C4-2B (cell line): ENCODE measurements around the gene TERC.

Experiments used
- H3K27ac ChIP-seq: fragments of 450-650 bp; 2 replicates; pipeline ENCODE4 v1.5.1; 2017
- ZFX ChIP-seq: fragments of 450-650 bp; IDR thresholded peaks from 2 replicates; pipeline ENCODE4 v1.6.1; 2017
- TF ChIP-seq, protein P1 (sequence below): fragments of 450-650 bp; conservative IDR thresholded peaks from 2 replicates; pipeline ENCODE4 v1.5.1; 2017; ENCODE audit warnings: mild to moderate bottlenecking

Gene TERC

DNA sequence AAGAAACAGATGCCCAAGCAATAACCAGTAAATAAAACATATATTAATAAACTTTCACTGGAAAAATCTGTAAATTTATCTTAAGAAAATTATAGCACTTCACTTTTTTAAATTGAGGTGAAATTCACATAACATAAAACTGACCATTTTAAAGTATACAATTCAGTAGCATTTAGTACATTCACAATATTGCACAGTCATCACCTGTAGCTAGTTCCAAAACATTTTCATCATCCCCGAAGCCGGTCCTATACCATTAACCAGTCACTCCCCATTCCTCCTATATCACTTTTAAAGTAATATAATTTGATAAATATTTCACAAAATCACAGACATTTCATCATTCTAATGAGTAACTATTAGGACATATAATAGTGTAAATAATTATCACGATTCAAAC lies 39.8 kb upstream of the TERC start:
- TF ChIP-seq ZFX = no peak
- TF ChIP-seq, protein P1, sequence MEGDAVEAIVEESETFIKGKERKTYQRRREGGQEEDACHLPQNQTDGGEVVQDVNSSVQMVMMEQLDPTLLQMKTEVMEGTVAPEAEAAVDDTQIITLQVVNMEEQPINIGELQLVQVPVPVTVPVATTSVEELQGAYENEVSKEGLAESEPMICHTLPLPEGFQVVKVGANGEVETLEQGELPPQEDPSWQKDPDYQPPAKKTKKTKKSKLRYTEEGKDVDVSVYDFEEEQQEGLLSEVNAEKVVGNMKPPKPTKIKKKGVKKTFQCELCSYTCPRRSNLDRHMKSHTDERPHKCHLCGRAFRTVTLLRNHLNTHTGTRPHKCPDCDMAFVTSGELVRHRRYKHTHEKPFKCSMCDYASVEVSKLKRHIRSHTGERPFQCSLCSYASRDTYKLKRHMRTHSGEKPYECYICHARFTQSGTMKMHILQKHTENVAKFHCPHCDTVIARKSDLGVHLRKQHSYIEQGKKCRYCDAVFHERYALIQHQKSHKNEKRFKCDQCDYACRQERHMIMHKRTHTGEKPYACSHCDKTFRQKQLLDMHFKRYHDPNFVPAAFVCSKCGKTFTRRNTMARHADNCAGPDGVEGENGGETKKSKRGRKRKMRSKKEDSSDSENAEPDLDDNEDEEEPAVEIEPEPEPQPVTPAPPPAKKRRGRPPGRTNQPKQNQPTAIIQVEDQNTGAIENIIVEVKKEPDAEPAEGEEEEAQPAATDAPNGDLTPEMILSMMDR = no peak
- no peak overlapping the region for H3K27ac ChIP-seq

GRCh38 chr3:169792359-169792758 lies 27.5 kb upstream of the TERC start:
- TF ChIP-seq ZFX = no peak
- TF ChIP-seq, protein P1 = no peak
- H3K27ac ChIP-seq = no peak overlapping the region

DNA sequence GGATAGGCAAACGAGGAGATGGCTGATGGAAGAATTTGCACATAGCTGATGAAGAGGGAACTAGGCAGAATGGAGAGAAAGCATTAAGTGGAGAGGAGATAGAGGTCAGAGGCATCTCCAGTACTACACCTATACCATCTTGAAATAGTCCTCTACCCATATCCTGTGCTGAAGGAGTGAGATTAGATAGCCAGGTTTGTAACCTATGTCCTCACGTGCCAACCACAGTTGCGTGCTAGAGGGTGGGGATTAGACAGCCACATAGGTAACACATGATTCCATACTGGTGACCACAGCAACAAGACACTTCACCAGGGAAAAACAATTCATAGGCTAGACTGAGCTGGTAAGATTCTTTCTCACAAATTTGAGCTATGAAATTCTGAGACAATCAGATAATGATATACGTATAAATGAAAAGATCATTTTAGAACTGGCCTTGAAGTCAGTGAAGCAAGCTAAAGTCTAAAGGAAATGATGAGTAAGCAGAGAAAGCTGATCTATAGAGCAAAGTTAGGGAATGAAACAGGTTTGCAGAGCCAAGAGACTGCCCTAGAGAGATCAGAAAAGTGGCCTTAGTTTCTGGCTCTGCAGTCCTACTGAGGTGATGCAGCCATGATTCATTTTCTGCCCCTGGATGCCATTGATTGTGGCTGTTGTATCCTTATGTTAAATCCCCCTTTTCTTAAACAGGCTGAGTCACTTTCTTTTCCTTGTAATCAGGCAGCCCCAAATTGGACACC lies 26.0 kb upstream of the TERC start:
- no peak for TF ChIP-seq ZFX
- TF ChIP-seq, protein P1 = no peak
- no peak overlapping the region for H3K27ac ChIP-seq

DNA sequence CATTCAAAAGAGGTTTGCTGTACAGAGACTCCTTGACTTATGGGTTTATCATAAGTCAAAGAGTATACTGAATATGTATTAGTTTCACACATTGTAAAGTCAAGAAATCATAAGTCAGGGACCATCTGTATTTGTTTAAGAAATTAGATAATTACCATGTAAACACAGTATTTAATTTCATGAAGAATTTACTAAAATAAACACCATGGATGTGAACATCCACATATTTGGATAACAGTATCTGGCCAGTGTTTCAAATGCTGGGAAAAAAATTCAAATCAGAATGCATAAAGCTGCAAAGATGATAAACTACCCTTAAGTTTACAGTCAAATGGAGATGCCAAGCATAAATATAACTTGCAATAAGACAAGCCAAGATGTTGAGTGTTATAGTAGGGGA lies 25.4 kb upstream of the TERC start:
- no peak overlapping the region for H3K27ac ChIP-seq
- TF ChIP-seq ZFX = no peak
- TF ChIP-seq, protein P1 = no peak

- no peak for TF ChIP-seq ZFX
- TF ChIP-seq, protein P1 = no peak
These were observed 22.9 kb upstream of the TERC start for GRCh38 chr3:169787791-169788190.

DNA sequence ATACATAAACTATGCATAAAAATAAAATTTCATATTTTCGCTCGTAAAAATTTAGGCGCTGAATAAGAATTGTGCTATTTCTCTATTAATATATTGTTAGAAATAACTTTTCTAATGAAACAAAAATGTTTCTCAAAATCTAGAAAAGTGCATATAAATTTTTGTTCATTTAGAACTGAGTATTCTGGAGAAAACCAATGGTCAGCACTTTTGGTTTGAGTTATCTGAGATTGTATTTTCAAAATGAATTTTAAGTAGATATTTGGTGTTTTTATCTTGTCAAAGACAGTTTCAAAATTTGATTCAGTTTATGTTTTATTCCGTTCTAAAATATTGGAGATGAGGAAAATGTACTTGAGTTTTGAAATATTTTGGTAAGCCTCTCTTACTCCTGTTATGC lies 22.3 kb upstream of the TERC start:
- no peak for TF ChIP-seq ZFX
- TF ChIP-seq, protein P1 = no peak
- H3K27ac ChIP-seq = no peak overlapping the region

More at GRCh38 chr3:169787791-169788190, 22.9 kb upstream of the TERC start:
- H3K27ac ChIP-seq = no peak overlapping the region

DNA sequence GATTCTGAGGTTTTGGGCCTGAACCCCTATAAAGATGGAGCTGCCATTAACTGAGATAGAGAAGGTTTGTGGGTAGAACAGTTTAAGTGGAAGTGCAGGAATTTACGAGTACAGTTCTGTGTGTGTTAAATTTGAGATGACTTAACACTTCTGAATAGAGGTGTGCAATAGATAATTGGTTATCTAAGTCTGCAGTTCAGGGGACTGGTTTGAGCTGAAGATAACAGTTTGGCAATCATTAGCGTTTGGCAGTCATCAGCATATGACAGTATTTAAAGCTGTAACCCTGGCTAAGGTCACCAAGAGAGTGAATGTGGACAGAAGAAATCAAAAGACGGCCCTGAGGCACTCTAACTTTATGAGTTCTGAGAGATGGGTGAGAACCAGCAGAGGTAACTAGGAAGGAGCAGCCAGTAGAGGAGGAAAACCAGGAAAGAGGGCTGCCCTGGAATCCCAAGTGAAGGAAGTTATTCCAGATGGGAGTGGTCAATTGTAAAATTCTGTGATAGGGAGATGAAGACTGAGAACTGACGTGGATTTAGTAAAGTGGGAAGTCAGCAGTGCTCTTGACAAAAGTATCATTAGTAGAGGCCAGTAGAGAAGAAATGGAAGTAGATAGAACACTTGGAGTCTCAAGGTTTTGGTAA lies 16.5 kb upstream of the TERC start:
- TF ChIP-seq ZFX = no peak
- TF ChIP-seq, protein P1 = no peak
- H3K27ac ChIP-seq = no peak overlapping the region
